ENCODE data around the gene IGLON5.

The IGLON5 gene

DNA sequence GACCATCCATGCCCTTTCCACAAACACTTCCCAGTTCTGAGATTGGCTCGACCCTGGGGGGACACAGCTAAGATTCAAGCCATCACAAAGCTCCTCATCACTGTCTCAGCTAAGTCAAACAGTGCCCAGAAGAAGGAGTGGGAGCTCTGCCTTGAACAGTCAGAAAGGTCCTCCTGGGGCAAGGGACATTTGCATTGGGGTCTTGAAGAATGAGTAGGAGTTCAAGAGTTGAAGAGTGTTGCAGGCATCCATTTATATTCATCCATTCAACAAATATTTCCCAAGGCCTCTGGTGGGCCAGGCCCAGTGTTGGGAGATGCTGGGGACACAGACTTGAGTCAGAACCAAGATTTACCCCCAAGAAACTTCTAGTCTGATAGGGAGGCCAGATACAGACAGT lies 6.5 kb downstream of the IGLON5 start:
- DNase-seq (ENCODE audit: low read depth, low spot score): no peak

DNA sequence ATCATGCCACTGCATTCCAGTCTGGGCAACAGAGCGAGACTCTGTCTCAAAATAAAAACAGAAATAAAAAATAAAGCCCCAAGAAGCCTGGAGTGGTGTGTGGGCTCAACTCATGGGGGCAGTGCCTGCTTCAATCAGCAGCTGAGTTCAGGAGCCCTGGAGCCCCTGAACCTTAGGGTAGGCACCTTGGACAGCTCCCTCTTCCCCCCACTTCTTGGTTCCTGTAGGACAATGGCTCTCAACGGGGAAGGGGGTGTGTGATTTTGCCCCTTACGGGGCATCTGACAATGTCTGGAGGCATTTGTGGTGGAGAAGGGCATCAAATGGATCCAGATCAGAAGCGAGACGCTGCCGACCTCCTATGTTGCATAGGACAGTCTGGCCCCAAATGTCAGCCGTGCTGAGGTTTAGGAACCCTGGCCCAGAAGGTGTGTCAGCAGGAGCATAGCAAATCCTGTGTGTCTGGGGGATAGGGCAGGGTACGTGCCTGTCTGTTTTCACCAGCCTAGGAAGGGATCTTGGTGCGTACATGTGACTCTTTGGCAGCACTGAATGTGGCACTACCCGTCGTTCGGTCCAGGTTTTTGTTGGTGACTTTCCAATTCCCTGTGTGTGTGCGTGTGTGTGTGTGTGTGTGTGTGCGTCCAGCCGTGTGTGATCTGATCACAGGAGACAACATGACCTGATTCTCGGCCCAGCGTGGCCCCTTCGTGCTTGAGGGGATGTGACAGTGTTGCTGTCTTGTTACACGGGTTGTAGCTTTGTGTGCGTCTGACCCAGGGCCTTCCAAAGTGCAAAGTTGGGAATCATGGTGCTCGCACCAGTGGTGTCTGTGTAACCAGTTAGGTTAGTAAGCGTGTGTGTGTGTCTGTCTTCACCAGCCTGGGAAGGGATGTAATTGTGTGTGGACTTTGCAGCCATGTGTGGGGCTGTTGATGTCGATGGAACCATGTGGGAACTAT lies 7.5 kb downstream of the IGLON5 start:
- DNase-seq (ENCODE audit: low read depth, low spot score): no peak

GRCh38 chr19:51319649-51320279 lies 8.3 kb downstream of the IGLON5 start:
- no peak for DNase-seq (ENCODE audit: low read depth, low spot score)

- no peak for DNase-seq (ENCODE audit: low read depth, low spot score)
These were observed 8.8 kb downstream of the IGLON5 start for GRCh38 chr19:51320280-51320657.

DNA sequence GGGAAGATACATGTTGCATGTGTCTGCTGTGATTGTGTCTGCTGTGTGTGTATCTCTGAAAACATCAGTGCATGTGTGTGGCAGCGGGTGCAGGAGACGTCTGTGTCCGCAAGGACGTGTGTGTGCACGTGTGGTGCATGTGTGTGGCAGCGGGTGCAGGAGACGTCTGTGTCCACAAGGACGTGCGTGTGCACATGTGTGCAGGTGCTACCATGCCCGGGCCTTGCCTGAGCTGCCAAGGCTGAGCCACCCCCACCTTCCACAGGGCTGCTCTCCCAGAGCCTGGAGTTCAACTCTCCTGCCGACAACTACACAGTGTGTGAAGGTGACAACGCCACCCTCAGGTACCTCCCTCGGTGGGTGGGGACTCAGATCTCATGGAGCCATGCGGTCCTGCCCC lies 10.4 kb downstream of the IGLON5 start:
- DNase-seq (ENCODE audit: low read depth, low spot score): no peak

DNA sequence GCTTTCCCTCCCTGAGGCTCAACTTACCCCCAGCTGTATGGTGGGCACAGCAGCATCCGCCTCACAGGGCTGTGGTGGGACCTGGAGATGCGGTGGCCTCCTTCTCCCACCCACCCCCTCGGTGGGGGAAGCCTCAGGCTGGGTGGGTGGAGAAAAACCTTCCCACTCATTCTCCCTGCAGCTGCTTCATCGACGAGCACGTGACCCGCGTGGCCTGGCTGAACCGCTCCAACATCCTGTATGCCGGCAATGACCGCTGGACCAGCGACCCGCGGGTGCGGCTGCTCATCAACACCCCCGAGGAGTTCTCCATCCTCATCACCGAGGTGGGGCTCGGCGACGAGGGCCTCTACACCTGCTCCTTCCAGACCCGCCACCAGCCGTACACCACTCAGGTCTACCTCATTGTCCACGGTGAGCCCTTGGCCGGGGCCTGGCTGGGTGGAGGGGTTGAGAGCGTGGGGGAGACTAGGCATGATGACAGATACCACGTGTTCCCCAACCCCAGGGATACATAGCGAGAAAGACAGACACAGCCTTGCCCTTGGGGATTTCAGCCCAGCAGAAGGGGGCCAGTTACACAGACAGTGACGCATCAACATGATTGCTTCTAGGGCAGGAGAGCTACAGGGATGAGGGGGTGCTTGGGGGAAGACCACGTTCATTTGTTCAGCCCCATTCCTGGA lies 12.2 kb downstream of the IGLON5 start:
- DNase-seq (ENCODE audit: low read depth, low spot score): no peak

DNA sequence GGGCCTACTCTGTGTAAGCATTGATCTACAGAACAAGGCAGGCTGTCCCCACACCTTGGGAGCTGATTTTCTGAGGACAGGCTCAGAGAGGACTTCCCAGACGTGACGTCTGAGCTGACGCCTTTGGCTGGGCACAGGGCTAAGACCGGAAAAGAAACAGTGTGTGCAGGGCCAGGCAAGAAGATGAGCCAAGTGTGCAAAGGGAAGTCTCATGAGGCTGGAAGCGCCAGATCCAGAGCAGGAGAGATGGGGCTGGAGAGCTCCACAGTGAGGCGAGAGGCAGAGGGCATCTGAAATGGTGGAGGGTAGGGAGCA lies 12.7 kb downstream of the IGLON5 start:
- no peak for DNase-seq (ENCODE audit: low read depth, low spot score)

DNA sequence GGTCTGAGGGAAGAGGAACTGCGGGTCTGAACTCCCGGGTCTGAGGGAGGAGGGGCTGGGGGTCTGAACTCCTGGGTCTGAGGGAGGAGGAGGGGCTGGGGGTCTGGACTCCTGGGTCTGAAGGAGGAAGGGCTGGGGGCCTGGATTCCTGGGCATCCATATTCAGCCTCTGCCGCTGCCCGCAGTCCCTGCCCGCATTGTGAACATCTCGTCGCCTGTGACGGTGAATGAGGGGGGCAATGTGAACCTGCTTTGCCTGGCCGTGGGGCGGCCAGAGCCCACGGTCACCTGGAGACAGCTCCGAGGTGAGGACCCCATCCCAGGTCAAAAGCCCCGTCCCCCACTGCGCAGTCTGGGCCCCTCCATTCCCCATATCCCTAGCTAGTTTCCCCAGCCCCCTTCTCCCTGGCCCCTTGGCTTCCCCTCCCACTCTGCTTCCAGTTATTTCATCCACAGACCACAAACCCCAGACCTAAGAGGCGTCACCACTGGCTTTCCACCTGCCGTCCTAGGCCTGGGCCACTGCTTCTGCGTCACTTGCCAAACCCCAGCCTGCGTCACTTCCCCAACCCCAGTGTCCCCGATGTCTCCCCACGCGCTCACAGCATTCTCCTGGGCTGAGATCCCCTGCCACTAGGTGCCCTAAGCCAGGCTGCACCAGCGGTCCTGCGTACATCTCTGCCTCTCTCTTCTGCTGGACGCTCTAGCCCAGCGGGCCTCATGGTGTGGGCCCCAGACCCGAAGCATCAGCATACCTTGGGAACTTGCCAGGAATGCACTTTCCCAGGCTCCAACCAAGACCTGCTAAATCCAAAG lies 13.9 kb downstream of the IGLON5 start:
- DNase-seq (ENCODE audit: low read depth, low spot score): no peak

DNA sequence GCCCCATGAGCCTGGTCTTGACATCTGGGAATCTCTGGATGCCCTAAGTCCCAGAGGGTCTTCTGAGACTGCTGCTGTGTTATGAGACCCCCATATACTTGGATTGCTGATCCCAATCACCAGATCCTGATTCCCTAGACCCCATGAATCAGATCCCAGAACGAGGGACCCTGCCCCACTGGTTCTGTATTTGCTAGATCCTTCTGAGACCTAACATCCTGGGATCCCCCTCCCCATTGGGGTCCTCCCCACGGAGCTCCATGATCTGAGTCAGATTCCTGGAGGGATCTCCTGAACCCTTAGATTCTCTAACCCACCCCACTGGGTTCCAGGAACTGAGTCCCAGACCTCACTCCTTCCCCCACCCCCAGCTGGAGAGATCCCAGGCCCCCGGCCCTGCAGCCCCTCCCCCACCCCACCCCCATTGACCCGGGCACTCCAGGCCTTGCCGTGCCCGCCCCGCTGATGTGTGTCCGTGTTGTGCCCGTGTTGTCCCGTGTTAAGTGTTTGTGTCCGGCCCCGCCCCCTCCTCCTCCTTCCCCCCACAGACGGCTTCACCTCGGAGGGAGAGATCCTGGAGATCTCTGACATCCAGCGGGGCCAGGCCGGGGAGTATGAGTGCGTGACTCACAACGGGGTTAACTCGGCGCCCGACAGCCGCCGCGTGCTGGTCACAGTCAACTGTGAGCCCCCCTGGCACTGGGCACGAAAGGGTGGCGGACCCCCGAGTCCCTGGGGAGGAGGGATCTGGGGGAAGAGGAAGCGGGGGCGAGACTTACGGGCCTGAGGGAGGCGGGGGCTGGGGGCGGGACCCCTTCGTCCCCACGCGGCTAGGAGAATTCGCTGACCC lies 15.0 kb downstream of the IGLON5 start:
- no peak for DNase-seq (ENCODE audit: low read depth, low spot score)

GRCh38 chr19:51327066-51328001 lies 15.9 kb downstream of the IGLON5 start:
- DNase-seq (ENCODE audit: low read depth, low spot score): no peak

- DNase-seq (ENCODE audit: low read depth, low spot score): no peak
These were observed 18.0 kb downstream of the IGLON5 start for GRCh38 chr19:51329411-51329810.

DNA sequence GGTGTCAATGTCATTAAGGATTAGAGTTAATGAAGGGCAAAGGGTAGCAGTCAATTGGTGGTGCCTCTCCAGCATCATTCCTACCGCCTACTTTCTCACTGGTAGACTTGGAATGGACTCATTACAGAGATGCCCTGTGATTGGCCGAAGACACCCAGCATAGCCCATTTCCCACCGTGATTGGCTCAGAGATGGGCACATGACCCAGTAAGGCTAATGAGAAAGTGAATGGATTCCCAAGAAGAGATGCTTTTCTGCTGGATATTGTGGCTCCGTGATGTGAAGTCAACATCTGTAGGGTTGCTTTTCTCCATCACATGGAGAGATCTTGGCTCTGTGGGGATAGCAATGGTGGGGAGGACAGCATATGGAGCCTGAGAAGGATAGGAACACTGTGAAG lies 18.9 kb downstream of the IGLON5 start:
- no peak for DNase-seq (ENCODE audit: low read depth, low spot score)

GRCh38 chr19:51331193-51331592 lies 19.7 kb downstream of the IGLON5 start:
- no peak for DNase-seq (ENCODE audit: low read depth, low spot score)

DNA sequence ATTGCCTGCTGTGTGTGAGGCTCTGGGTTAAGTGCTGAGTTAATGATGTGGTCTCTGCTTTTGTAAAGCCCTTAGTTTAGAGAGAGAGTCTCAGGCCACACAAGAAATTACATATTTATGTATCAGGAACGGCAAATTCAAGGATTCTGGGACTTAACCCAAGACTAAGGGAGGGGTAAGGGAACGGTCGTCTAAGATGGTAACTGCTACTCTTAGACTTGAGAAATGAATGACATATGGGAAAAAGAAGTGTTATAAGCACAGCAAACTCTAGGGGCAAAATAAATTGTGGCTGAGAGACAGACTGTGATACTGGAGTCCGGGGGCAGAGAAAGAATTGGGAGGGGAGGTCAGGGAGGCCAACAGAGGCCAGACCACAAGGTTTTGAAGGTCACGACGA lies 20.3 kb downstream of the IGLON5 start:
- no peak for DNase-seq (ENCODE audit: low read depth, low spot score)

DNA sequence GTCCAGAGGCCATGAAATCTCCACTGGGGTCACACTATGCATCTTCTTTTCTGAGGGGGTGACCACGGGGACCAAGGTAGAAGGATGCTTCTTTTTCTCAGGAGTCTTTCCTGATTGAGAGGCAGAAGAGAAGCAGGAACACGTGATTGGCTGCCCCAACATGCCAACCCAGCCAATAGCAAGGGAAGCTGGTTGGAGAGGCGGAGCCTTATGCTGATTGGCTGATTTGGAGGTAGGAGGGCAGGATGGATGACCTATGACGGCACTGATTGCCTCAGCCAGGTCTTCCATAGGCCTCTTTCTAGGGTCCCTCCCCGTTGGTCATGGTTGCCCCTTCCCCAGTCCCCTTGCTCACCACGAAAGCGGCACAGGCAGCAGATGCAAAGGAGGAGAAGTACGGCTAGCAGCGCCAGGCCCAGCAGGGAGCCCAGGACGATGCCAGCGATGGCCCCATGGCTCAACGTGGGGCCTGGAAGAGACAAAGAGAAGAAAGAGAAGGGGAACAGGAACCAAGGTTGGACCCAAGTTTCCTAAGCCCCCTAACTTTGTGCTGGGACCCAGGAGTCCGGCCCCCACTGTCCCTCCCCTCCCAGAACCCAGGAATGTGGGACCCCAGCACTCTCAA lies 22.5 kb downstream of the IGLON5 start:
- DNase-seq (ENCODE audit: low read depth, low spot score): no peak

DNA sequence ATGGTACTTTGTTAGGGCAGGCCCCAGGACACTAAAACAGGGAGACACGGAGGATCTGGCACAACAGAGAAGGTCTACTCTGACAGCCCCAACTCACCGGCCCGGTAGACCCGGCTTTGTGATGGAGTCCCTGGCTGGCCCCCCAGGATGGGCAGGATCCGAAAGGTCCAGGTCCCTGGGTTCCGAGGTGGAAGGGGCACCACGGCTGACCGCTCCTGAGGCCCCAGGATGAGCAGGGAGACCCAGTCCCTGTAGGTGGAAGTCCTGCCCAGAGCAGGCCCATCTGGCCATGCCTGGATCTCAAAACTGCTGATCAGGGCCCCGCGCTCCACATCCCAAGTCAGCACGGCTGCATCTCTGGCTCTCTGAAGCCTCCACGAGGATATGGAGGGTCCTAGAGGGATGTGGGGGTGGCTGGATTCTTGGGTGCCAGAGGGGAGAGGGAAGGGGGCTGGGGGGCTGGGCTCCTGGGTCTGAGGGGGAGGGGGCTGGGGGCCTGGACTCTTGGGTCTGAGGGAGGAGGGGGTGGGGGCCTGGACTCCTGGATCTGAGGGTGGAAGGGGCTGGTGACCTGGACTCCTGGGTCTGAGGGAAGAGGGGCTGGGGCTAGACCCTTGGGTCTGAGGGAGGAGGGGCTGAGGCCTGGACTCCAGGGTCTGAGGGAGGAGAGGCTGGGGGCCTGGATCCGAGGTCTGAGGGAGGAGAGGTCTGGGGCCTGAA lies 25.9 kb downstream of the IGLON5 start:
- DNase-seq (ENCODE audit: low read depth, low spot score): no peak

DNA sequence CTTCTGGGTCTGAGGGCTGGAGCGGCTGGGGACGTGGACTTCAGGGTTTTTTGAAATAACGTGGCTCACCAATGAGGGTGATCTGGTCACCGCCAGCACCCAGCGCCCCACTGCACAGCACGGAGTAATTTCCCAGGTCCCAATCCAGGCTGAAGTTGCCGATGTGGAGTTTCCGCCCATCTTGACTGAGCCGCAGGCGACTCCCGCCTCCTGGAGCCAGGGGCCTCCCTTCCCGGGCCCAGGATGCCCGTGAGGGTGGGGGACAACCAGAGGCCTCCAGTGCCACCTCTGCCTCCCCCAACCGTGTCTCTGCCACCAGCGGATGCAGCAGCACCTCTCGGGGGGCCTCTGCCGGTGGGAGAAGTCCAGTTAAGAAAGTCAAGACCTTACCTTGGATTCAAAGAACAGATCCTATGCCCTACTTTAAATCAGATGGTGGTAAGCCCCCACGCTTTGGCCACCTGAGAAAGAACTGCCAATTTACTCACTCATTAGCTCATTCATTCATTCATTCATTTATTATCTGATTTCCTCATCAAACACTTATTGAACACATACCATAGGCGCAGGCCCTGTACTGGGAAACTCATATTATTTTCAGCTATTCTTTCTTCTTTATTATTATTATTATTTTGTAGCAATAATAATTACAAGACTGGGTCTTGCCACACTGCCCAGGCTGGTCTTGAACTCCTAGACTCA lies 26.6 kb downstream of the IGLON5 start:
- no peak for DNase-seq (ENCODE audit: low read depth, low spot score)
